GM23338 (cell line): ENCODE results near the gene PDYN.

Source experiments
- CREB1 ChIP-seq: fragments of 250-450 bp; sonication (Bioruptor Pico); IDR thresholded peaks from 2 replicates; pipeline ENCODE4 v1.5.0; 2020; ENCODE audit warnings: low read depth, mild to moderate bottlenecking, moderate library complexity
- EZH2 ChIP-seq: fragments of 200-600 bp; sonication (generic); IDR thresholded peaks from one replicate; pipeline ENCODE4 v1.8.0; 2017; ENCODE audit warnings: antibody characterized with exemption, mild to moderate bottlenecking, low read depth; ENCODE audit not compliant: unreplicated experiment
- EZH2phosphoT487 ChIP-seq: fragments of 200-600 bp; sonication (generic); IDR thresholded peaks from one replicate; pipeline ENCODE4 v1.8.1; 2018; ENCODE audit warnings: antibody characterized with exemption; ENCODE audit not compliant: unreplicated experiment
- JUNB ChIP-seq: IDR thresholded peaks from one replicate; pipeline ENCODE4 v1.6.1; 2016; ENCODE audit warnings: antibody characterized with exemption; ENCODE audit not compliant: unreplicated experiment
- NANOG ChIP-seq: IDR thresholded peaks from 2 replicates; pipeline ENCODE4 v1.6.1; 2016; ENCODE audit warnings: antibody characterized with exemption, borderline replicate concordance
- POLR2AphosphoS5 ChIP-seq: IDR thresholded peaks from 2 replicates; pipeline ENCODE4 v1.6.1; 2016; ENCODE audit warnings: antibody characterized with exemption, low read depth
- STAT1 ChIP-seq: IDR thresholded peaks from one replicate; pipeline ENCODE4 v1.6.1; 2016; ENCODE audit warnings: antibody characterized with exemption; ENCODE audit not compliant: unreplicated experiment
- ZNF114 ChIP-seq: fragments of 250-450 bp; sonication (Bioruptor Pico); IDR thresholded peaks from 2 replicates; pipeline ENCODE4 v1.5.0; 2020; ENCODE audit warnings: mild to moderate bottlenecking, moderate library complexity
- TF ChIP-seq, protein P1 (sequence below), 2 experiments: fragments of 200-600 bp in 1 of 2; sonication (generic) in 1 of 2; conservative IDR thresholded peaks; 2 replicates each; pipeline versions ENCODE4 v1.5.1 to v1.6.1; 2016 to 2017; ENCODE audit warnings: antibody characterized with exemption in 2 of 2, low read depth in 2 of 2, mild to moderate bottlenecking in 2 of 2, moderate library complexity in 1 of 2
- TF ChIP-seq, protein P2 (sequence below): IDR thresholded peaks from one replicate; pipeline ENCODE4 v1.6.1; 2018; ENCODE audit warnings: antibody characterized with exemption; ENCODE audit not compliant: unreplicated experiment

- TF ChIP-seq, protein P1, sequence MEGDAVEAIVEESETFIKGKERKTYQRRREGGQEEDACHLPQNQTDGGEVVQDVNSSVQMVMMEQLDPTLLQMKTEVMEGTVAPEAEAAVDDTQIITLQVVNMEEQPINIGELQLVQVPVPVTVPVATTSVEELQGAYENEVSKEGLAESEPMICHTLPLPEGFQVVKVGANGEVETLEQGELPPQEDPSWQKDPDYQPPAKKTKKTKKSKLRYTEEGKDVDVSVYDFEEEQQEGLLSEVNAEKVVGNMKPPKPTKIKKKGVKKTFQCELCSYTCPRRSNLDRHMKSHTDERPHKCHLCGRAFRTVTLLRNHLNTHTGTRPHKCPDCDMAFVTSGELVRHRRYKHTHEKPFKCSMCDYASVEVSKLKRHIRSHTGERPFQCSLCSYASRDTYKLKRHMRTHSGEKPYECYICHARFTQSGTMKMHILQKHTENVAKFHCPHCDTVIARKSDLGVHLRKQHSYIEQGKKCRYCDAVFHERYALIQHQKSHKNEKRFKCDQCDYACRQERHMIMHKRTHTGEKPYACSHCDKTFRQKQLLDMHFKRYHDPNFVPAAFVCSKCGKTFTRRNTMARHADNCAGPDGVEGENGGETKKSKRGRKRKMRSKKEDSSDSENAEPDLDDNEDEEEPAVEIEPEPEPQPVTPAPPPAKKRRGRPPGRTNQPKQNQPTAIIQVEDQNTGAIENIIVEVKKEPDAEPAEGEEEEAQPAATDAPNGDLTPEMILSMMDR (conservative IDR thresholded peaks at IDR 0.05; ENCODE audit: low read depth in 2 of 2), result no peak
- no peak for TF ChIP-seq JUNB
- TF ChIP-seq EZH2, result no peak
- TF ChIP-seq EZH2phosphoT487, result no peak
- TF ChIP-seq CREB1, result no peak
- no peak for TF ChIP-seq POLR2AphosphoS5
- no peak for TF ChIP-seq ZNF114 (CRISPR knock-in tag)
- TF ChIP-seq, protein P2, sequence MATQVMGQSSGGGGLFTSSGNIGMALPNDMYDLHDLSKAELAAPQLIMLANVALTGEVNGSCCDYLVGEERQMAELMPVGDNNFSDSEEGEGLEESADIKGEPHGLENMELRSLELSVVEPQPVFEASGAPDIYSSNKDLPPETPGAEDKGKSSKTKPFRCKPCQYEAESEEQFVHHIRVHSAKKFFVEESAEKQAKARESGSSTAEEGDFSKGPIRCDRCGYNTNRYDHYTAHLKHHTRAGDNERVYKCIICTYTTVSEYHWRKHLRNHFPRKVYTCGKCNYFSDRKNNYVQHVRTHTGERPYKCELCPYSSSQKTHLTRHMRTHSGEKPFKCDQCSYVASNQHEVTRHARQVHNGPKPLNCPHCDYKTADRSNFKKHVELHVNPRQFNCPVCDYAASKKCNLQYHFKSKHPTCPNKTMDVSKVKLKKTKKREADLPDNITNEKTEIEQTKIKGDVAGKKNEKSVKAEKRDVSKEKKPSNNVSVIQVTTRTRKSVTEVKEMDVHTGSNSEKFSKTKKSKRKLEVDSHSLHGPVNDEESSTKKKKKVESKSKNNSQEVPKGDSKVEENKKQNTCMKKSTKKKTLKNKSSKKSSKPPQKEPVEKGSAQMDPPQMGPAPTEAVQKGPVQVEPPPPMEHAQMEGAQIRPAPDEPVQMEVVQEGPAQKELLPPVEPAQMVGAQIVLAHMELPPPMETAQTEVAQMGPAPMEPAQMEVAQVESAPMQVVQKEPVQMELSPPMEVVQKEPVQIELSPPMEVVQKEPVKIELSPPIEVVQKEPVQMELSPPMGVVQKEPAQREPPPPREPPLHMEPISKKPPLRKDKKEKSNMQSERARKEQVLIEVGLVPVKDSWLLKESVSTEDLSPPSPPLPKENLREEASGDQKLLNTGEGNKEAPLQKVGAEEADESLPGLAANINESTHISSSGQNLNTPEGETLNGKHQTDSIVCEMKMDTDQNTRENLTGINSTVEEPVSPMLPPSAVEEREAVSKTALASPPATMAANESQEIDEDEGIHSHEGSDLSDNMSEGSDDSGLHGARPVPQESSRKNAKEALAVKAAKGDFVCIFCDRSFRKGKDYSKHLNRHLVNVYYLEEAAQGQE, result no peak
- no peak for TF ChIP-seq STAT1
- no peak for TF ChIP-seq NANOG
Measured at GRCh38 chr20:1940581-1940980, 53.3 kb downstream of the PDYN start.
